Activated T-cell treated with anti-CD3 and anti-CD28 coated beads, Interleukin-2, amount 50 U/mL, for 72 hours (primary cell): ENCODE data around the gene KIF26B. TPM values are rescaled to one million over a fixed set of nuclear protein-coding genes. Genes with fewer than 3 reads are reported as not detected.
"Not testable (repeated sequence)": the region's sequence is repeated elsewhere in the genome, so short reads cannot be mapped to it uniquely, and the experiment has no call there.

Experiments used
- ATAC-seq, 2 donors: fragments of 150-1000 bp; cut with Tn5 transposase; replicated peaks in 1 of 2; 2 replicates each; pipeline ENCODE4 v1.10.0; 2021; ENCODE audit warnings: moderate library complexity in 2 of 2, mild to moderate bottlenecking in 1 of 2
- DNase-seq, 2 donors: peaks; one replicate each; pipeline ENCODE4 v3.0.0; 2021 to 2022; ENCODE audit warnings: mixed read lengths in 1 of 2
- H3K27ac Mint-ChIP-seq: one replicate; pipeline ENCODE4 v1.8.0; 2022; ENCODE audit warnings: mild to moderate bottlenecking, moderate library complexity, mixed read lengths
- H3K27me3 Mint-ChIP-seq: one replicate; pipeline ENCODE4 v1.8.0; 2022; ENCODE audit warnings: low read depth, mixed read lengths
- H3K36me3 Mint-ChIP-seq, 2 donors: one replicate each; pipeline ENCODE4 v1.8.0; 2022; ENCODE audit warnings: mixed read lengths in 2 of 2, mild to moderate bottlenecking in 1 of 2; ENCODE audit not compliant: insufficient read depth in 2 of 2
- H3K4me1 Mint-ChIP-seq: one replicate; pipeline ENCODE4 v1.8.0; 2022; ENCODE audit warnings: low read depth, mixed read lengths
- H3K4me3 Mint-ChIP-seq, 2 donors: one replicate each; pipeline ENCODE4 v1.8.0; 2022; ENCODE audit warnings: mild to moderate bottlenecking in 2 of 2, mixed read lengths in 2 of 2, moderate library complexity in 2 of 2
- H3K9me3 Mint-ChIP-seq, 2 donors: one replicate each; pipeline ENCODE4 v1.8.0; 2022; ENCODE audit warnings: mixed read lengths in 2 of 2
- total RNA-seq, 2 donors: library from RNA; stranded (reverse); gene quantifications; one replicate each; pipeline ENCODE4 v1.2.3, GENCODE V29; 2022

Gene KIF26B
- total RNA-seq, 2 donors from 2014 or later: 0.25 to 0.34 TPM

GRCh38 chr1:245716561-245716960 is 561.8 kb downstream of the KIF26B start:
- H3K4me3 Mint-ChIP-seq: no peak overlapping the region
- ATAC-seq (no peak), DNase-seq (no peak)
- H3K9me3 Mint-ChIP-seq: peaks cover 1 to 3% of the 10 kb centered on the region in 2 donors
- H3K27me3 Mint-ChIP-seq: no peaks in the 10 kb centered on the region
- no peak overlapping the region for H3K27ac Mint-ChIP-seq
- no peaks in the 10 kb centered on the region for H3K36me3 Mint-ChIP-seq
- H3K4me1 Mint-ChIP-seq: no peaks in the 10 kb centered on the region

- Mint-ChIP-seq H3K27ac (no peak overlapping the region), H3K27me3 (no peaks in the 10 kb centered on the region), H3K4me3 (no peak overlapping the region), H3K9me3 (peaks cover 1 to 3% of the 10 kb centered on the region in 2 donors), H3K36me3 (no peaks in the 10 kb centered on the region), H3K4me1 (no peaks in the 10 kb centered on the region)
- ATAC-seq (no peak), DNase-seq (no peak)
Observed at GRCh38 chr1:245717611-245718010, 562.8 kb downstream of the KIF26B start.

GRCh38 chr1:245718123-245718522 is 563.3 kb downstream of the KIF26B start:
- H3K27me3 Mint-ChIP-seq: no peaks in the 10 kb centered on the region

GRCh38 chr1:245718951-245719350 is 564.2 kb downstream of the KIF26B start:
- DNase-seq: no peak
- Mint-ChIP-seq H3K27me3 (no peaks in the 10 kb centered on the region), H3K27ac (no peak overlapping the region), H3K4me1 (no peaks in the 10 kb centered on the region), H3K36me3 (no peaks in the 10 kb centered on the region), H3K4me3 (no peak overlapping the region), H3K9me3 (peaks cover 2 to 3% of the 10 kb centered on the region in 2 donors)
- no peak for ATAC-seq

More at GRCh38 chr1:245718123-245718522, 563.3 kb downstream of the KIF26B start:
- no peaks in the 10 kb centered on the region for H3K36me3 Mint-ChIP-seq
- DNase-seq (no peak), ATAC-seq (no peak)
- H3K27ac Mint-ChIP-seq: no peak overlapping the region
- peaks cover 1 to 3% of the 10 kb centered on the region in 2 donors for H3K9me3 Mint-ChIP-seq
- no peaks in the 10 kb centered on the region for H3K4me1 Mint-ChIP-seq
- H3K4me3 Mint-ChIP-seq: no peak overlapping the region

- no peaks in the 10 kb centered on the region for H3K27me3 Mint-ChIP-seq
- H3K4me1 Mint-ChIP-seq: no peaks in the 10 kb centered on the region
- H3K36me3 Mint-ChIP-seq: peaks cover 0 to 2% of the 10 kb centered on the region in 2 donors
- peaks cover 5 to 18% of the 10 kb centered on the region in 2 donors for H3K9me3 Mint-ChIP-seq
- ATAC-seq (no peak), DNase-seq (no peak)
- no peak overlapping the region for H3K27ac Mint-ChIP-seq
- H3K4me3 Mint-ChIP-seq: no peak overlapping the region
Observed at GRCh38 chr1:245721488-245721887, 566.7 kb downstream of the KIF26B start.

- peaks cover 5 to 16% of the 10 kb centered on the region in 2 donors for H3K36me3 Mint-ChIP-seq
- not testable (repeated sequence) for DNase-seq, H3K4me1 Mint-ChIP-seq, ATAC-seq, H3K4me3 Mint-ChIP-seq, H3K27me3 Mint-ChIP-seq, H3K27ac Mint-ChIP-seq
- H3K9me3 Mint-ChIP-seq: peaks cover 19 to 40% of the 10 kb centered on the region in 2 donors
Observed at GRCh38 chr1:245728035-245728434, 573.2 kb downstream of the KIF26B start.

- ATAC-seq (no peak), DNase-seq (no peak)
- peaks cover 5 to 16% of the 10 kb centered on the region in 2 donors for H3K36me3 Mint-ChIP-seq
Observed at GRCh38 chr1:245730801-245731200, 576.0 kb downstream of the KIF26B start.

GRCh38 chr1:245740336-245740735 is 585.6 kb downstream of the KIF26B start:
- ATAC-seq, H3K4me1 Mint-ChIP-seq, H3K27ac Mint-ChIP-seq, H3K9me3 Mint-ChIP-seq, H3K4me3 Mint-ChIP-seq, DNase-seq, H3K27me3 Mint-ChIP-seq, H3K36me3 Mint-ChIP-seq: not testable (repeated sequence)

More at GRCh38 chr1:245730801-245731200, 576.0 kb downstream of the KIF26B start:
- Mint-ChIP-seq H3K4me1 (no peaks in the 10 kb centered on the region), H3K27ac (no peak overlapping the region), H3K9me3 (peaks cover 18 to 29% of the 10 kb centered on the region in 2 donors), H3K27me3 (no peaks in the 10 kb centered on the region), H3K4me3 (no peak overlapping the region)

- Mint-ChIP-seq H3K27ac (no peak overlapping the region), H3K9me3 (peaks cover 10 to 12% of the 10 kb centered on the region in 2 donors)
- ATAC-seq: no peak
Observed at GRCh38 chr1:245742896-245743295, 588.1 kb downstream of the KIF26B start.

GRCh38 chr1:245748240-245748639 is 593.5 kb downstream of the KIF26B start:
- Mint-ChIP-seq H3K27ac (no peak overlapping the region), H3K36me3 (peaks cover 15 to 16% of the 10 kb centered on the region in 2 donors), H3K9me3 (peaks cover 7 to 10% of the 10 kb centered on the region in 2 donors), H3K27me3 (no peaks in the 10 kb centered on the region), H3K4me1 (no peaks in the 10 kb centered on the region), H3K4me3 (no peak overlapping the region)
- ATAC-seq (no peak), DNase-seq (no peak)

More at GRCh38 chr1:245742896-245743295, 588.1 kb downstream of the KIF26B start:
- Mint-ChIP-seq H3K4me1 (no peaks in the 10 kb centered on the region), H3K27me3 (no peaks in the 10 kb centered on the region), H3K4me3 (no peak overlapping the region), H3K36me3 (peaks cover 7 to 9% of the 10 kb centered on the region in 2 donors)
- DNase-seq: no peak

GRCh38 chr1:245748646-245749045 is 593.9 kb downstream of the KIF26B start:
- H3K27me3 Mint-ChIP-seq: no peaks in the 10 kb centered on the region
- ATAC-seq: no peak
- no peak overlapping the region for H3K27ac Mint-ChIP-seq
- no peak overlapping the region for H3K4me3 Mint-ChIP-seq
- no peaks in the 10 kb centered on the region for H3K4me1 Mint-ChIP-seq
- DNase-seq: no peak
- peaks cover 7 to 10% of the 10 kb centered on the region in 2 donors for H3K9me3 Mint-ChIP-seq
- peaks cover 15 to 16% of the 10 kb centered on the region in 2 donors for H3K36me3 Mint-ChIP-seq

GRCh38 chr1:245749053-245749452 is 594.3 kb downstream of the KIF26B start:
- H3K27ac Mint-ChIP-seq: no peak overlapping the region
- H3K36me3 Mint-ChIP-seq: peaks cover 15% of the 10 kb centered on the region in 2 donors
- ATAC-seq: no peak
- no peak for DNase-seq
- peaks cover 7 to 10% of the 10 kb centered on the region in 2 donors for H3K9me3 Mint-ChIP-seq
- H3K4me3 Mint-ChIP-seq: no peak overlapping the region
- no peaks in the 10 kb centered on the region for H3K27me3 Mint-ChIP-seq
- no peaks in the 10 kb centered on the region for H3K4me1 Mint-ChIP-seq

- no peak overlapping the region for H3K4me3 Mint-ChIP-seq
- peaks cover 7% of the 10 kb centered on the region in 2 donors for H3K9me3 Mint-ChIP-seq
- H3K4me1 Mint-ChIP-seq: no peaks in the 10 kb centered on the region
- ATAC-seq: no peak
- H3K27ac Mint-ChIP-seq: no peak overlapping the region
- H3K36me3 Mint-ChIP-seq: peaks cover 13% of the 10 kb centered on the region in 2 donors
- H3K27me3 Mint-ChIP-seq: no peaks in the 10 kb centered on the region
- DNase-seq: no peak
Observed at GRCh38 chr1:245750261-245750660, 595.5 kb downstream of the KIF26B start.

- Mint-ChIP-seq H3K9me3 (peaks cover 6% of the 10 kb centered on the region in 2 donors), H3K27me3 (no peaks in the 10 kb centered on the region), H3K27ac (no peak overlapping the region), H3K4me3 (no peak overlapping the region), H3K4me1 (no peaks in the 10 kb centered on the region), H3K36me3 (peaks cover 10 to 11% of the 10 kb centered on the region in 2 donors)
- no peak for DNase-seq
- no peak for ATAC-seq
Observed at GRCh38 chr1:245751116-245751515, 596.3 kb downstream of the KIF26B start.
